Adrenal gland (tissue), 5 donors: ENCODE measurements around the gene RNU6-1.

Experiments used
- CTCF ChIP-seq, 6 experiments: fragments of 450-650 bp in 4 of 6; fragments of 200-600 bp in 2 of 6; sonication (generic) in 1 of 6; IDR thresholded peaks; 1 replicate in 5 of 6; 2 replicates in 1 of 6; pipeline versions ENCODE4 v1.5.1 to v1.8.0; 2016 to 2021; ENCODE audit warnings: antibody characterized with exemption in 6 of 6, mild to moderate bottlenecking in 2 of 6, moderate library complexity in 1 of 6
- POLR2A ChIP-seq, 2 donors: fragments of 450-650 bp; IDR thresholded peaks; one replicate each; pipeline ENCODE4 v1.6.1; 2017; ENCODE audit warnings: antibody characterized with exemption in 2 of 2, mild to moderate bottlenecking in 2 of 2, moderate library complexity in 1 of 2
- donor health status: DM: no; HTN: no; CAD: no.

GRCh38 chr15:67840749-67841512 lies 1.1 kb upstream of the RNU6-1 start:
- TF ChIP-seq CTCF (IDR thresholded peaks at IDR 0.05) = no peak
- no peak for TF ChIP-seq POLR2A (IDR thresholded peaks at IDR 0.05)
